GM13977 (cell line): ENCODE data around the gene HECA.

Experiments used
- DNase-seq: peaks from one replicate; pipeline ENCODE4 v3.0.0; 2012; ENCODE audit warnings: low spot score
- CTCF ChIP-seq: IDR thresholded peaks from 2 replicates; pipeline ENCODE4 v1.5.1; 2012; ENCODE audit warnings: mild to moderate bottlenecking, control low read depth; ENCODE audit not compliant: insufficient read depth; ENCODE audit errors: extremely low read depth, missing control alignments
- in situ Hi-C: fragments of 300-500 bp; cut with MboI; formaldehyde crosslinking; loops from one replicate; pipeline ENCODE4 v1.12.0; 2022; ENCODE audit warnings: low sequenced_read_pairs, low pct_unique_long_range_greater_than_20kb, mixed read lengths, inconsistent platforms; ENCODE audit not compliant: unreplicated experiment

Gene HECA

GRCh38 chr6:139124887-139125672, 9.8 kb upstream of the HECA start:
- peak; percentile 43 for DNase-seq
- TF ChIP-seq CTCF: peak; percentile 64
- in situ Hi-C loops: loop anchor here (10.0 kb wide), 1 partner anchor 240 kb away; no protein-coding TSS in a partner anchor

- no peak for TF ChIP-seq CTCF
- no peak for DNase-seq
- in situ Hi-C loops: loop anchor here (10.0 kb wide), 1 partner anchor 239 kb away; no protein-coding TSS in a partner anchor
Observed at GRCh38 chr6:139126255-139126654, 8.6 kb upstream of the HECA start.

- in situ Hi-C loops: loop anchor here (10.0 kb wide), 1 partner anchor 238 kb away; no protein-coding TSS in a partner anchor
- TF ChIP-seq CTCF: no peak
- DNase-seq: no peak
Observed at GRCh38 chr6:139126931-139127330, 7.9 kb upstream of the HECA start.

GRCh38 chr6:139129284-139129683, 5.6 kb upstream of the HECA start:
- no peak for TF ChIP-seq CTCF
- in situ Hi-C loops: loop anchor here (10.0 kb wide), 1 partner anchor 236 kb away; no protein-coding TSS in a partner anchor
- no peak for DNase-seq

GRCh38 chr6:139131736-139132280, 3.1 kb upstream of the HECA start:
- in situ Hi-C loops: no loop called here
- no peak for DNase-seq

More at GRCh38 chr6:139131736-139132280, 3.1 kb upstream of the HECA start:
- no peak for TF ChIP-seq CTCF
